ENCODE data around the gene CALCB. TPM values are rescaled to one million over a fixed set of nuclear protein-coding genes. Genes with fewer than 3 reads are reported as not detected.

The CALCB gene
- total RNA-seq, 6 donors from 2014 or later = 1.0 TPM; not detected in 5

DNA sequence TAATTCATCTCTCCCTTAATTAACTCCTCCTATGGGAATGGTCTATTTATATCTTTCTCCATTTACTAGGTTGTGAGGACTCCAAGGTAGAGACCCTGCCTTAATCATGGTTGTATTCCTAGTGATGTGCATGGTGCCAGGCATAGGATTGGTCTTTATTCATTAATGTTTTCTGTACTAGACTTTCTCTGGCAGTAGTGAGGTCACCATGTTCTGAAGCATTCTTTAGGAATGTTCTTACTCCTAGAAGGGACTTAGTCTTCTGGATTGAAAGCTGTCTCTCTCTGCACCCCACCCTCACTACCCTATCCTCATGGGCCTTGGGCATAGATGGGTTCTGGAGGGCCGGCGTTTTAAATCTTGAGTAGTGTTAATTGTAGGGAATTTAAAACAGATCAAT lies 30.8 kb downstream of the CALCB start:
- H3K27ac ChIP-seq = no peak overlapping the region
- no peak overlapping the region for H3K4me3 ChIP-seq
- no peak for ATAC-seq (ENCODE audit: low FRiP score in 2 of 2)
- WGBS, 2 donors = 94 to 95% methylated on average over 2 of the region's 2 CpGs
- H3K4me1 ChIP-seq = no peaks in the 10 kb centered on the region
- TF ChIP-seq, protein P1, sequence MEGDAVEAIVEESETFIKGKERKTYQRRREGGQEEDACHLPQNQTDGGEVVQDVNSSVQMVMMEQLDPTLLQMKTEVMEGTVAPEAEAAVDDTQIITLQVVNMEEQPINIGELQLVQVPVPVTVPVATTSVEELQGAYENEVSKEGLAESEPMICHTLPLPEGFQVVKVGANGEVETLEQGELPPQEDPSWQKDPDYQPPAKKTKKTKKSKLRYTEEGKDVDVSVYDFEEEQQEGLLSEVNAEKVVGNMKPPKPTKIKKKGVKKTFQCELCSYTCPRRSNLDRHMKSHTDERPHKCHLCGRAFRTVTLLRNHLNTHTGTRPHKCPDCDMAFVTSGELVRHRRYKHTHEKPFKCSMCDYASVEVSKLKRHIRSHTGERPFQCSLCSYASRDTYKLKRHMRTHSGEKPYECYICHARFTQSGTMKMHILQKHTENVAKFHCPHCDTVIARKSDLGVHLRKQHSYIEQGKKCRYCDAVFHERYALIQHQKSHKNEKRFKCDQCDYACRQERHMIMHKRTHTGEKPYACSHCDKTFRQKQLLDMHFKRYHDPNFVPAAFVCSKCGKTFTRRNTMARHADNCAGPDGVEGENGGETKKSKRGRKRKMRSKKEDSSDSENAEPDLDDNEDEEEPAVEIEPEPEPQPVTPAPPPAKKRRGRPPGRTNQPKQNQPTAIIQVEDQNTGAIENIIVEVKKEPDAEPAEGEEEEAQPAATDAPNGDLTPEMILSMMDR (IDR thresholded peaks at IDR 0.05) = no peak
- TF ChIP-seq POLR2A (IDR thresholded peaks at IDR 0.05) = no peak
- no peak for TF ChIP-seq POLR2AphosphoS5 (IDR thresholded peaks at IDR 0.05)
- TF ChIP-seq EP300 (IDR thresholded peaks at IDR 0.05) = no peak
- H3K27me3 ChIP-seq = no peaks in the 10 kb centered on the region
- no peak for DNase-seq
- H3K36me3 ChIP-seq = no peaks in the 10 kb centered on the region
- H3K9me3 ChIP-seq = no peaks in the 10 kb centered on the region

DNA sequence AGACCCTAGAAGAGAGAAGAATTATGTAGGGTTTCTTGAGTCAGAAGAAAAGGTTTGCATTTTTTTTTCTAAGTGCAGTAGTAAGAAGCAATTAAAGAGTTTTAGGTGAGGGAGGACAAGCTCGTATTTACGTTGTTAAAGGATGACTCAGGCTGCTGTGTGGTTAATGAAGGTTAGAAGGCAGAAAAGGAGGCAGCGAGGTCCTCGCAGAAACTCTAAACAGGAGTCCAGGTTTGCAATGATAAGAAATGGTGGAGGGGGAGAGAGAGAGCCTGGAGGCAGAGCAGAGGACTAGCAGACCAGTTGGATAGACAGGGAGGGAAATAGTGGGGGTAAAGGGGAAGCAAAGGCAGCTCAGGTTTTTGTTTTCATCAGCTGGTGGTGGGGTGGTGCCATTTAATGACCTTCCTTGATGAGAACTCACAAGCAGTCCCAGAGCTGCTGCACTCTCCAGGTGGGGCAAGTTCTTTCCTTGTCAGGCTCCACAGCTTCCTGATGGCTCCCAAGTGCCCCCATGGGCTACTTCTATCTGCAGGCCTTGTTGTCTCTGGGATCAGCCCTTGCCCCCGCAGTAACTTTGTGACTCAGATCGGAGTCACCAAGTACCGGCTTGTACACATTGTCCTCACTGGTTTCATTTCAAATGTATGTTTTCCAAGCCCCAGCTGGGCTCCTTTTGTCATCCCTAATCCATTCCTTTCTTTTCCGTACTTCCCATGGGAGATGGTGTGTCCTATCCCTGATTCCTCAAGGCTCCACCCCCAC lies 33.0 kb downstream of the CALCB start:
- WGBS, 2 donors = 84 to 93% methylated on average over 8 of the region's 8 CpGs
- no peaks in the 10 kb centered on the region for H3K36me3 ChIP-seq
- no peaks in the 10 kb centered on the region for H3K9me3 ChIP-seq
- TF ChIP-seq POLR2AphosphoS5 (IDR thresholded peaks at IDR 0.05) = no peak
- TF ChIP-seq, protein P1 (IDR thresholded peaks at IDR 0.05) = no peak
- H3K4me3 ChIP-seq = no peak overlapping the region
- no peak overlapping the region for H3K27ac ChIP-seq
- DNase-seq = no peak
- no peaks in the 10 kb centered on the region for H3K4me1 ChIP-seq
- H3K27me3 ChIP-seq = no peaks in the 10 kb centered on the region
- ATAC-seq (ENCODE audit: low FRiP score in 2 of 2) = no peak

DNA sequence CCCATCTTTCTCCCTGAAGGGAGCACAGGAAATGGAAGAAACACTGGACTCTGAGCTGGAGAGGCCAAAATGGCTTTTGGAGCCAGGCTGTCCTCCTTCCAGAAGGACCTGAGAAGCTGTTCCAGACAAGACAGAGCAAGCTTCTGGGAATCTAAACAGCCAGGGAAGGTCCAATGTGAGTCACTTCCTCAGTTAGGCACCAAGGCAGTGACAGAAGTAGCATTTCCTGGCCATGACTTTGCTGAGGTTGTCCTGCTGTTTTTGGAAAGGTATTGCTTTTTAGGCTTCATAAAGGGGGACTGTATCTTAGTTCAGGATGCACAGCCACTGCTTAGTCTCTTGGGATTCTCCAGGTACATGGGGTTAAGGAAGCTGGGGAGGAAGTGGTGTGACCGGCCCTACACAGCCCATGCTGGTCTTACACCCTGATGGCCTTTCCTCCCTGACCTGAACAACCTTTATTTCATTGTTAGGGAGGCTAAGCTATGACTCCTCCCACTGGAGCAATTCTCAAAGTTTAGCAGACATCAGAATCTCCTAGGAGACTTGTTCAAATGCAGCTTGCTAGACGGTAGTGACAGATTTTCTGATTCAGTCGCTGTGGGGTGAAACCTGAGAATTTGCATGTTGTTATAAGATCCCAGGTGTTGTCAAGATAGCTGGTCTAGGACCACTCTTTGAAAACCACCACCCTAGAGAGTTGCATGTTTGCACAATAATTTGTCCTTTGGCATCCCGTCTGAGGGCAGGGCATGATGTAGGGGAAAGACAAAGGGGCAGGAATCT lies 34.5 kb downstream of the CALCB start:
- 61 to 62% methylated on average over 4 of the region's 4 CpGs for WGBS, 2 donors
- Histone ChIP-seq H3K27me3 (no peaks in the 10 kb centered on the region), H3K9me3 (no peaks in the 10 kb centered on the region), H3K36me3 (no peaks in the 10 kb centered on the region), H3K27ac (no peak overlapping the region), H3K4me3 (no peak overlapping the region), H3K4me1 (no peaks in the 10 kb centered on the region)
- ATAC-seq (ENCODE audit: low FRiP score in 2 of 2) = no peak
- DNase-seq = no peak
- no peak for TF ChIP-seq POLR2AphosphoS5 (IDR thresholded peaks at IDR 0.05)
- no peak for TF ChIP-seq POLR2A (IDR thresholded peaks at IDR 0.05)
- TF ChIP-seq, protein P1 (IDR thresholded peaks at IDR 0.05) = no peak
- TF ChIP-seq EP300 (IDR thresholded peaks at IDR 0.05) = no peak

DNA sequence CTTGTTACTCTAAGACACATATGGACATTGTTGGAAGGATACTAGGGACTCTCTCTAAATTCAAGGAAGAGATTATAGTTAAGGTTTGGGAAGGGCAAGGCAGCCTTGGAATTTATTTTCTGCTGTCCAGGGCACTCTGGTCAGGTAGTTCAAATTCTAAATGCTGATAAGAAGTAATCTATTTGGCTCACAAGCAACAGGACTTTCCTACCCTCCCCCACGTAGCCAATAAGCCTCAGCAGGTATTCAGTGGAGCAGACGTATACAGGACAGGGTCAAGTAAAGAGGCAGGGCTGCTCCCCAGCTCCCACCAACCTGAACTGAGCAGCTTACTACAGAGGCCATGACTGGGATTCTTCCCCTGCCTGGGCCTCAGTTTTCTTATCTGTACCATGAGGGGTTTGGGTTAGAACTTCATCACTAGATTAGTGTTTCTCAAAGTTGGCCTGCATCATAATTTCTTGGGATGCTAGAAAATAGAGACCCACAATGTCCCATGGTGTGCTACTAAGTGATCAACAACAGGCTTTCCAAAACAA lies 35.3 kb downstream of the CALCB start:
- Histone ChIP-seq H3K4me3 (no peak overlapping the region), H3K4me1 (no peaks in the 10 kb centered on the region), H3K27me3 (no peaks in the 10 kb centered on the region), H3K9me3 (no peaks in the 10 kb centered on the region), H3K27ac (no peak overlapping the region), H3K36me3 (no peaks in the 10 kb centered on the region)
- TF ChIP-seq POLR2A (IDR thresholded peaks at IDR 0.05) = no peak
- no peak for TF ChIP-seq POLR2AphosphoS5 (IDR thresholded peaks at IDR 0.05)
- no peak for TF ChIP-seq EP300 (IDR thresholded peaks at IDR 0.05)
- TF ChIP-seq, protein P1 (IDR thresholded peaks at IDR 0.05) = no peak
- ATAC-seq (ENCODE audit: low FRiP score in 2 of 2) (no peak), DNase-seq (no peak)
- WGBS, 2 donors = 83 to 90% methylated on average over 2 of the region's 2 CpGs

All from upper lobe of left lung (tissue), 6 donors.